HepG2 (cell line): ENCODE measurements around the gene SFMBT1. TPM values are rescaled to one million over a fixed set of nuclear protein-coding genes. Genes with fewer than 3 reads are reported as not detected.

ENCODE experiments used
- DNMT1 ChIP-seq: sonication (generic); formaldehyde crosslinking; IDR thresholded peaks from 2 replicates; pipeline ENCODE4 v1.5.1; 2020; ENCODE audit warnings: mild to moderate bottlenecking, missing genetic modification reagents
- EHMT2 ChIP-seq: fragments of 200-600 bp; sonication (generic); IDR thresholded peaks from 2 replicates; pipeline ENCODE4 v1.7.0; 2017; ENCODE audit warnings: antibody characterized with exemption, low read depth, low read length, borderline replicate concordance
- KIAA2018 ChIP-seq: sonication (generic); formaldehyde crosslinking; IDR thresholded peaks from 2 replicates; pipeline ENCODE4 v1.5.0; 2020; ENCODE audit warnings: mild to moderate bottlenecking, missing genetic modification reagents, borderline replicate concordance
- NBN ChIP-seq: fragments of 450-650 bp; conservative IDR thresholded peaks from 2 replicates; pipeline ENCODE4 v1.6.1; 2017
- RCOR2 ChIP-seq: IDR thresholded peaks from 2 replicates; pipeline ENCODE4 v1.6.1; 2016; ENCODE audit warnings: missing biosample characterization, missing genetic modification reagents
- SRSF1 ChIP-seq: fragments of 200-400 bp; formaldehyde crosslinking; optimal IDR thresholded peaks from 2 replicates; pipeline ENCODE3; 2017; ENCODE audit warnings: mild to moderate bottlenecking, low read depth, low read length, moderate library complexity
- THAP8 ChIP-seq: sonication (generic); formaldehyde crosslinking; IDR thresholded peaks from 2 replicates; pipeline ENCODE4 v1.5.1; 2020; ENCODE audit warnings: missing genetic modification reagents, mild to moderate bottlenecking, borderline replicate concordance
- ZFP41 ChIP-seq: sonication (generic); formaldehyde crosslinking; IDR thresholded peaks from 2 replicates; pipeline ENCODE4 v1.4.0; 2020; ENCODE audit warnings: mild to moderate bottlenecking, missing genetic modification reagents, borderline replicate concordance
- ZFP91 ChIP-seq: sonication (generic); formaldehyde crosslinking; IDR thresholded peaks from 2 replicates; pipeline ENCODE4 v1.9.0; 2022; ENCODE audit warnings: missing genetic modification reagents, mild to moderate bottlenecking, borderline replicate concordance
- ZNF230 ChIP-seq: sonication (generic); formaldehyde crosslinking; IDR thresholded peaks from 2 replicates; pipeline ENCODE4 v1.4.0; 2020; ENCODE audit warnings: mild to moderate bottlenecking, missing genetic modification reagents
- ZNF367 ChIP-seq: sonication (generic); formaldehyde crosslinking; IDR thresholded peaks from 2 replicates; pipeline ENCODE4 v1.4.0; 2020; ENCODE audit warnings: missing genetic modification reagents, borderline replicate concordance
- ZNF431 ChIP-seq: sonication (generic); formaldehyde crosslinking; IDR thresholded peaks from 2 replicates; pipeline ENCODE4 v1.9.0; 2022; ENCODE audit warnings: missing genetic modification reagents, low read depth, mild to moderate bottlenecking, borderline replicate concordance
- ZNF572 ChIP-seq: sonication (generic); formaldehyde crosslinking; IDR thresholded peaks from 2 replicates; pipeline ENCODE4 v1.5.1; 2020; ENCODE audit warnings: mild to moderate bottlenecking, missing genetic modification reagents
- ZNF629 ChIP-seq: sonication (generic); formaldehyde crosslinking; conservative IDR thresholded peaks from 2 replicates; pipeline ENCODE4 v1.5.0; 2020; ENCODE audit warnings: missing genetic modification reagents
- ZNF710 ChIP-seq: sonication (generic); formaldehyde crosslinking; IDR thresholded peaks from 2 replicates; pipeline ENCODE4 v1.5.0; 2020; ENCODE audit warnings: mild to moderate bottlenecking, missing genetic modification reagents, borderline replicate concordance
- ZNF776 ChIP-seq: sonication (generic); formaldehyde crosslinking; IDR thresholded peaks from 2 replicates; pipeline ENCODE4 v1.4.0; 2020; ENCODE audit warnings: mild to moderate bottlenecking, missing genetic modification reagents
- ZNF816 ChIP-seq: sonication (generic); formaldehyde crosslinking; IDR thresholded peaks from 2 replicates; pipeline ENCODE4 v1.8.0; 2022; ENCODE audit warnings: missing genetic modification reagents, mild to moderate bottlenecking, borderline replicate concordance
- polyA plus RNA-seq, 8 experiments: library from polyadenylated mRNA; depleted of rRNA in 3 of 8; stranded (reverse) in 7 of 8; unstranded in 1 of 8; fragments of >200 nt; fragmentation: Illumina TruSeq in 4 of 8; extraction: Trizol in 4 of 8; gene quantifications; 2 replicates each; pipeline versions ENCODE4 v1.2.1 to v1.2.3, GENCODE V29; 2011 to 2016; ENCODE audit warnings: low read depth in 4 of 8, missing spikeins in 1 of 8, mixed read lengths in 1 of 8; ENCODE audit not compliant: insufficient read depth in 1 of 8
- total RNA-seq, 5 experiments: library from RNA; depleted of rRNA; stranded (reverse); fragments of >200 nt; fragmentation: Illumina TruSeq; extraction: Trizol; gene quantifications; 2 replicates each; pipeline ENCODE4 v1.2.3, GENCODE V29; 2016; ENCODE audit warnings: low read depth in 1 of 5

The SFMBT1 gene
- total and polyA plus RNA-seq, 2 of the 13 experiments (the other 11 are each of a cell fraction or from before 2014, with no cell fraction given), result 3.8 to 12.8 TPM

GRCh38 chr3:53092942-53093341 lies 47.1 kb upstream of the SFMBT1 start (continued):
- no peak for TF ChIP-seq KIAA2018 (CRISPR knock-in tag)
- TF ChIP-seq NBN, result no peak
- no peak for TF ChIP-seq DNMT1 (CRISPR knock-in tag)
- no peak for TF ChIP-seq ZNF230 (CRISPR knock-in tag)
- TF ChIP-seq ZNF431 (CRISPR knock-in tag), result no peak
- no peak for TF ChIP-seq SRSF1
- no peak for TF ChIP-seq ZNF816 (CRISPR knock-in tag)
- no peak for TF ChIP-seq EHMT2
- no peak for TF ChIP-seq ZNF710 (CRISPR knock-in tag)
- TF ChIP-seq THAP8 (CRISPR knock-in tag), result no peak
- no peak for TF ChIP-seq ZFP41 (CRISPR knock-in tag)
- TF ChIP-seq RCOR2 (CRISPR knock-in tag), result 0 out of 2 replicates have a peak, but pooled peaks have one; percentile 32
- TF ChIP-seq ZNF776, result no peak
- peak; percentile 46 for TF ChIP-seq ZNF629 (CRISPR knock-in tag)
- no peak for TF ChIP-seq ZNF367 (CRISPR knock-in tag)
- no peak for TF ChIP-seq ZFP91 (CRISPR knock-in tag)
- TF ChIP-seq ZNF572 (CRISPR knock-in tag), result no peak
